GM12874 (cell line): Measurements from ENCODE around the gene KCNJ9.

Experiments used
- CTCF ChIP-seq: IDR thresholded peaks from 2 replicates; pipeline ENCODE4 v1.5.1; 2011; ENCODE audit warnings: low read depth, mild to moderate bottlenecking, control low read depth, low read length, moderate library complexity; ENCODE audit not compliant: insufficient read depth

Gene KCNJ9

GRCh38 chr1:160133990-160134770 is 52.8 kb downstream of the KCNJ9 start:
- TF ChIP-seq CTCF = no peak

- TF ChIP-seq CTCF = no peak
These were observed 53.6 kb downstream of the KCNJ9 start for GRCh38 chr1:160134791-160135572.

- TF ChIP-seq CTCF = no peak
These were observed 55.0 kb downstream of the KCNJ9 start for GRCh38 chr1:160136121-160136925.

GRCh38 chr1:160136926-160137200 is 55.5 kb downstream of the KCNJ9 start:
- TF ChIP-seq CTCF = no peak

- no peak for TF ChIP-seq CTCF
These were observed 56.0 kb downstream of the KCNJ9 start for GRCh38 chr1:160137216-160137862.

- TF ChIP-seq CTCF = no peak
These were observed 58.5 kb downstream of the KCNJ9 start for GRCh38 chr1:160139840-160140239.
